Measurements from ENCODE around the gene ZNF598. TPM values are rescaled to one million over a fixed set of nuclear protein-coding genes. Genes with fewer than 3 reads are reported as not detected.
A peak's percentile ranks its signal among the peaks of the same experiment; 100 is the strongest.

The ZNF598 gene
- total and polyA plus RNA-seq, 2 of the 13 experiments (the other 11 are each of a cell fraction or from before 2014, with no cell fraction given), result 13.5 to 14.2 TPM

DNA sequence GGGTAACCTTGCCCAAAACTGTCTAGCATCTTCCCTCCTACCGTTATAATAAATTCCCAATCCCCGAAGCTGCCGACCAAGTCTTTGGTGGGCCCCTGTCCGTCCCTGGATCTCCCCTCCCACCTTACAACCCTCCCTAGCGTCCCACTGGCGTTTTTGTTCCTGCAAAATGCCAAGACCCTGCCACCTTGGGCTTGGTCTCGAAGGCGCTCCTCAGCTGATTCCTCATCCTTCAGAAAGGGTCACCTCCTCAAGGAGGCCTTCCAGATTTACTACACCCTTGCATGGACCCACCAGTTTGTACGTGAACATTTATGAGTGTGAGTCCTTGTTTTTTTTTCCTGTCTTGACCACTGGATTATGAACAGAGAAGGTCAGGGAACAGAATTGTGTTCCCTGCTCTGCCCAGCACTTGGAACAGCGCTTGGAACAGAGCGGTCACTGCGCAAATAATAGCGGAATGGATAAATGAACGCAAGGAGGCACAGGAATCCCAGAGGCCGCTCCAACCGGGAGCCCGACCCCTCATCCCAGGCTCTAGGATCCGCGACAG, 26.6 kb downstream of the ZNF598 start (continued):
- TF ChIP-seq REL (CRISPR knock-in tag; conservative IDR thresholded peaks at IDR 0.05) (no peak), ZNF446 (CRISPR knock-in tag; IDR thresholded peaks at IDR 0.05) (0 out of 2 replicates have a peak, but pooled peaks have one; percentile 75), ZNF33A (CRISPR knock-in tag; IDR thresholded peaks at IDR 0.05; ENCODE audit: borderline replicate concordance) (0 out of 2 replicates have a peak, but pooled peaks have one; percentile 54), NFRKB (IDR thresholded peaks at IDR 0.05) (no peak), DR1 (CRISPR knock-in tag; IDR thresholded peaks at IDR 0.05) (no peak), STAG1 (CRISPR knock-in tag; IDR thresholded peaks at IDR 0.05) (no peak), CEBPG (CRISPR knock-in tag; IDR thresholded peaks at IDR 0.05) (no peak), ZBTB42 (CRISPR knock-in tag; IDR thresholded peaks at IDR 0.05) (no peak), SRY (CRISPR knock-in tag; IDR thresholded peaks at IDR 0.05) (peak; percentile 29; the same call in 1 of the 2 replicates), ESRRA (CRISPR knock-in tag; IDR thresholded peaks at IDR 0.05; ENCODE audit: low read depth) (no peak), TCF7L2 (IDR thresholded peaks at IDR 0.05; ENCODE audit: low read depth, low read length) (no peak), TEAD2 (CRISPR knock-in tag; IDR thresholded peaks at IDR 0.05) (no peak), NR2F2 (IDR thresholded peaks at IDR 0.05; ENCODE audit: borderline replicate concordance, low read depth) (no peak), ZNF333 (CRISPR knock-in tag; IDR thresholded peaks at IDR 0.05; ENCODE audit: borderline replicate concordance) (no peak)
- TF ChIP-seq, protein P1, sequence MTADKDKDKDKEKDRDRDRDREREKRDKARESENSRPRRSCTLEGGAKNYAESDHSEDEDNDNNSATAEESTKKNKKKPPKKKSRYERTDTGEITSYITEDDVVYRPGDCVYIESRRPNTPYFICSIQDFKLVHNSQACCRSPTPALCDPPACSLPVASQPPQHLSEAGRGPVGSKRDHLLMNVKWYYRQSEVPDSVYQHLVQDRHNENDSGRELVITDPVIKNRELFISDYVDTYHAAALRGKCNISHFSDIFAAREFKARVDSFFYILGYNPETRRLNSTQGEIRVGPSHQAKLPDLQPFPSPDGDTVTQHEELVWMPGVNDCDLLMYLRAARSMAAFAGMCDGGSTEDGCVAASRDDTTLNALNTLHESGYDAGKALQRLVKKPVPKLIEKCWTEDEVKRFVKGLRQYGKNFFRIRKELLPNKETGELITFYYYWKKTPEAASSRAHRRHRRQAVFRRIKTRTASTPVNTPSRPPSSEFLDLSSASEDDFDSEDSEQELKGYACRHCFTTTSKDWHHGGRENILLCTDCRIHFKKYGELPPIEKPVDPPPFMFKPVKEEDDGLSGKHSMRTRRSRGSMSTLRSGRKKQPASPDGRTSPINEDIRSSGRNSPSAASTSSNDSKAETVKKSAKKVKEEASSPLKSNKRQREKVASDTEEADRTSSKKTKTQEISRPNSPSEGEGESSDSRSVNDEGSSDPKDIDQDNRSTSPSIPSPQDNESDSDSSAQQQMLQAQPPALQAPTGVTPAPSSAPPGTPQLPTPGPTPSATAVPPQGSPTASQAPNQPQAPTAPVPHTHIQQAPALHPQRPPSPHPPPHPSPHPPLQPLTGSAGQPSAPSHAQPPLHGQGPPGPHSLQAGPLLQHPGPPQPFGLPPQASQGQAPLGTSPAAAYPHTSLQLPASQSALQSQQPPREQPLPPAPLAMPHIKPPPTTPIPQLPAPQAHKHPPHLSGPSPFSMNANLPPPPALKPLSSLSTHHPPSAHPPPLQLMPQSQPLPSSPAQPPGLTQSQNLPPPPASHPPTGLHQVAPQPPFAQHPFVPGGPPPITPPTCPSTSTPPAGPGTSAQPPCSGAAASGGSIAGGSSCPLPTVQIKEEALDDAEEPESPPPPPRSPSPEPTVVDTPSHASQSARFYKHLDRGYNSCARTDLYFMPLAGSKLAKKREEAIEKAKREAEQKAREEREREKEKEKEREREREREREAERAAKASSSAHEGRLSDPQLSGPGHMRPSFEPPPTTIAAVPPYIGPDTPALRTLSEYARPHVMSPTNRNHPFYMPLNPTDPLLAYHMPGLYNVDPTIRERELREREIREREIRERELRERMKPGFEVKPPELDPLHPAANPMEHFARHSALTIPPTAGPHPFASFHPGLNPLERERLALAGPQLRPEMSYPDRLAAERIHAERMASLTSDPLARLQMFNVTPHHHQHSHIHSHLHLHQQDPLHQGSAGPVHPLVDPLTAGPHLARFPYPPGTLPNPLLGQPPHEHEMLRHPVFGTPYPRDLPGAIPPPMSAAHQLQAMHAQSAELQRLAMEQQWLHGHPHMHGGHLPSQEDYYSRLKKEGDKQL (CRISPR knock-in tag; IDR thresholded peaks at IDR 0.05; ENCODE audit: low read depth), result no peak
- TF ChIP-seq, protein P2, sequence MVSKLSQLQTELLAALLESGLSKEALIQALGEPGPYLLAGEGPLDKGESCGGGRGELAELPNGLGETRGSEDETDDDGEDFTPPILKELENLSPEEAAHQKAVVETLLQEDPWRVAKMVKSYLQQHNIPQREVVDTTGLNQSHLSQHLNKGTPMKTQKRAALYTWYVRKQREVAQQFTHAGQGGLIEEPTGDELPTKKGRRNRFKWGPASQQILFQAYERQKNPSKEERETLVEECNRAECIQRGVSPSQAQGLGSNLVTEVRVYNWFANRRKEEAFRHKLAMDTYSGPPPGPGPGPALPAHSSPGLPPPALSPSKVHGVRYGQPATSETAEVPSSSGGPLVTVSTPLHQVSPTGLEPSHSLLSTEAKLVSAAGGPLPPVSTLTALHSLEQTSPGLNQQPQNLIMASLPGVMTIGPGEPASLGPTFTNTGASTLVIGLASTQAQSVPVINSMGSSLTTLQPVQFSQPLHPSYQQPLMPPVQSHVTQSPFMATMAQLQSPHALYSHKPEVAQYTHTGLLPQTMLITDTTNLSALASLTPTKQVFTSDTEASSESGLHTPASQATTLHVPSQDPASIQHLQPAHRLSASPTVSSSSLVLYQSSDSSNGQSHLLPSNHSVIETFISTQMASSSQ (IDR thresholded peaks at IDR 0.05; ENCODE audit: low read depth), result no peak
- TF ChIP-seq, protein P2 (CRISPR knock-in tag; IDR thresholded peaks at IDR 0.05; ENCODE audit: borderline replicate concordance), result no peak
- TF ChIP-seq, protein P3, sequence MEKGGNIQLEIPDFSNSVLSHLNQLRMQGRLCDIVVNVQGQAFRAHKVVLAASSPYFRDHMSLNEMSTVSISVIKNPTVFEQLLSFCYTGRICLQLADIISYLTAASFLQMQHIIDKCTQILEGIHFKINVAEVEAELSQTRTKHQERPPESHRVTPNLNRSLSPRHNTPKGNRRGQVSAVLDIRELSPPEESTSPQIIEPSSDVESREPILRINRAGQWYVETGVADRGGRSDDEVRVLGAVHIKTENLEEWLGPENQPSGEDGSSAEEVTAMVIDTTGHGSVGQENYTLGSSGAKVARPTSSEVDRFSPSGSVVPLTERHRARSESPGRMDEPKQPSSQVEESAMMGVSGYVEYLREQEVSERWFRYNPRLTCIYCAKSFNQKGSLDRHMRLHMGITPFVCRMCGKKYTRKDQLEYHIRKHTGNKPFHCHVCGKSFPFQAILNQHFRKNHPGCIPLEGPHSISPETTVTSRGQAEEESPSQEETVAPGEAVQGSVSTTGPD (CRISPR knock-in tag; IDR thresholded peaks at IDR 0.05), result no peak
- TF ChIP-seq, protein P4, sequence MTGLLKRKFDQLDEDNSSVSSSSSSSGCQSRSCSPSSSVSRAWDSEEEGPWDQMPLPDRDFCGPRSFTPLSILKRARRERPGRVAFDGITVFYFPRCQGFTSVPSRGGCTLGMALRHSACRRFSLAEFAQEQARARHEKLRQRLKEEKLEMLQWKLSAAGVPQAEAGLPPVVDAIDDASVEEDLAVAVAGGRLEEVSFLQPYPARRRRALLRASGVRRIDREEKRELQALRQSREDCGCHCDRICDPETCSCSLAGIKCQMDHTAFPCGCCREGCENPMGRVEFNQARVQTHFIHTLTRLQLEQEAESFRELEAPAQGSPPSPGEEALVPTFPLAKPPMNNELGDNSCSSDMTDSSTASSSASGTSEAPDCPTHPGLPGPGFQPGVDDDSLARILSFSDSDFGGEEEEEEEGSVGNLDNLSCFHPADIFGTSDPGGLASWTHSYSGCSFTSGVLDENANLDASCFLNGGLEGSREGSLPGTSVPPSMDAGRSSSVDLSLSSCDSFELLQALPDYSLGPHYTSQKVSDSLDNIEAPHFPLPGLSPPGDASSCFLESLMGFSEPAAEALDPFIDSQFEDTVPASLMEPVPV (CRISPR knock-in tag; IDR thresholded peaks at IDR 0.05), result peak; percentile 51; the same call in 1 of the 2 replicates

Measured in HepG2 (cell line).